NCI-H82 treated with DMSO at 0.1 percent for 48 hours (cell line): Measurements from ENCODE around the gene C3AR1.
A peak's percentile ranks its signal among the peaks of the same experiment; 100 is the strongest.
"Not testable (repeated sequence)": the region's sequence is repeated elsewhere in the genome, so short reads cannot be mapped to it uniquely, and the experiment has no call there.

Experiments
- DNase-seq: peaks from one replicate; lab custom pipeline; 2025; ENCODE audit not compliant: unreplicated experiment; lab: John Stamatoyannopoulos, UW

C3AR1 gene

GRCh38 chr12:8031017-8031416, 35.1 kb downstream of the C3AR1 start:
- not testable (repeated sequence) for DNase-seq

DNA sequence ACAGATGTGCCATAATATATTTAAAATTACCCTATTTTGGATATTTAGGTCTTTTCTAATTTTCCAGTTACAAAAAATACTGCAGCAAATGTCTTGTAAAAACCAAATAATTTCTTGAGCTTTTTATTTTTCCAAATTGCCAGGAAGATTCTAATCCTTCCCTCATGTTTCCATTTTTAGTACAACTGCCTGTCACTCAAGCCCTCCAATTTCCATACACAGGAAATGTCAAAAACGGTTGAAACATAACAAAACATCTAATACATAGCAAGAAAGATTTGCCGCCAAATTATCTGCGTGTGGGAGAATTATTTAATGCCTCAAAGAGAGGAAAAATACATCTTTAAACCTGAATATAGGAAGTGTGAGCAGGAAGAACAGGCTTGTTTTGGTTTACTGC, 36.0 kb downstream of the C3AR1 start:
- no peak for DNase-seq

DNA sequence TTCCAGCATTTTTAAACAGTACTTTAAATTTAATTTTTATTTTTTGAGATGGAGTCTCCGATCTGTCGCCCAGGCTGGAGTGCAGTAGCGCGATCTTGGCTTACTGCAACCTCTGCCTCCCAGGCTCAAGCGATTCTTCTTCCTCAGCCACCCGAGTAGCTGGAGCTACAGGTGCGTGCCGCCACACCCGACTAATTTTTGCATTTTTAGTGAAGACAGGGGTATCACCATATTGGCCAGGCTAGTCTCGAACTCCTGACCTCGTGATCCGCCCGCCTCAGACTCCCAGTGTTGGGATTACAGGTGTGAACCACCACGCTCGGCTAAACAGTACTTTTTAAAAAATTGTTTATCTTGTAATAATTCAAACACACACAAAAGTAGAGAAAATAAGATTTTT, 37.9 kb downstream of the C3AR1 start:
- no peak for DNase-seq

GRCh38 chr12:8027856-8028255, 38.3 kb downstream of the C3AR1 start:
- DNase-seq: no peak

DNA sequence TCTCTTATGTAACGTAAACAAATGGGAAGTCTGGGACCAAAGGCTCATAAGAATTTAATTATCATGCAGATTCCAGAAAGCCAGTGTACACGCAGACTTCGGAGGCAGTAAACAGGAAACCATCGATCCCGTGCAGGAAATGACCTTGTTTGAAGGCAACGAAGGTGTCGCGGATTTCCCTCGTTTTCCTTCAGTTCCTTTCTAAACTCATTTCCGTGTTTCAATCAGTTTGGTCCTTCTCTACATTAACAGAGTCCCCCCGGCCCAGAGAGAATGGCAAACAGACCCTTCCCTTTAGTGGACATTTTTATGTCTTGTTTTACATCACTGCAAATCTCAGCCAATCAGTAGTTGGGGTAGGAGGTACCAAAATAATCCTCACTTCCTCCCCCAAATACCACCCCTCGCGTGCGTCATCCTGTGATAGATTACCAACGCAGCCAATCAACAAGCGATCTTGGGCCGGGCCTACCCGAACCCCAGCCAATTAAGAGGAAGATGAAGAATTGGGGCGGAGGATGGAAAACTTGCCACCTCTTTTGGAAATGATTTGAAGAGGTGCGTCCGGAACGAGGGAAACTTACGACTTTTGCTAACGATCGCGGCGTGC, 39.8 kb downstream of the C3AR1 start:
- DNase-seq: peak; percentile 96

DNA sequence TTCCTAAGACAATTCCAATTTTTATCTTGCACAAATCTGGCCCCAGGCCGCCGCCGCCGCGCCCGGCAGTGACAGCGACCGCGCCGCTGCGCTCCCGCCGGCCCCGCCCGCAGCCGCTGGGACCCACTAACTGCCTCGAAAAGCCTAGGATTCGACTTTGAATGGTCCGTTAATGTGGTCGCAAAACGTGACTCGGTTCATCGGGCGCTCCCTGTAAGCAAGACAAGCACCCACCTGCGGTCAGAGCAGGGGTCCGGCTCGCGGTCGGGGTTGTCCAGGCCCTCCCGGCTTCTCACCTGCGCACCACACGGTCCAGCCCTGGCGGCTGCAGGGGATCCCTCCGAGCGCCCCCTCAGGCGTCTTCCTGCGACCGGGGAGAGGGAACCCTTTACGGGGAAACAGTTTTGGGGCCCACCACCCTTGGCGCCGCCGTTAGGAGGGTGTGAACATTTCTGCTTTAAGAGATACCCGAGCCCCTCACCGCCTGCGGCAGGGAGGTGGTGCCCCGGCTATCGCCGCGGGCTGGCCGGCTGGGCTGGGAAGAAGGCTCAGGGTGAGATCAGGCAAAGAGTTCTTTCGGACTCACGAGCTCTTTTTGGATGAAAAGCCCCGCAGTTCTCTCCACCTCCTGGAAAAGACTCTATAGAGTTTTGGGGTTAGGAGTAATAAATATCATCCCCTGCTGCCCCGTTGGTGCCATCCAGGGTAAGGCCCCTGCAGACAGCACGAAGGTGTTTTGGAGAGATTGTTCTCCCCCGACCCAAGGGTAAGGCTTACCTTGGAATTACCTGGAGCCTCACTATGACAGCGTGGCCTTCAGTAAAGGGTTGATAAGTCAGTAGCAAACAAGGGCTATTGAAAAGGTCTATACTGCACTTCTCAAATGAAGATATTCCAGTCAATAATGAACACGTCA, 47.2 kb downstream of the C3AR1 start:
- DNase-seq: peak; percentile 30

DNA sequence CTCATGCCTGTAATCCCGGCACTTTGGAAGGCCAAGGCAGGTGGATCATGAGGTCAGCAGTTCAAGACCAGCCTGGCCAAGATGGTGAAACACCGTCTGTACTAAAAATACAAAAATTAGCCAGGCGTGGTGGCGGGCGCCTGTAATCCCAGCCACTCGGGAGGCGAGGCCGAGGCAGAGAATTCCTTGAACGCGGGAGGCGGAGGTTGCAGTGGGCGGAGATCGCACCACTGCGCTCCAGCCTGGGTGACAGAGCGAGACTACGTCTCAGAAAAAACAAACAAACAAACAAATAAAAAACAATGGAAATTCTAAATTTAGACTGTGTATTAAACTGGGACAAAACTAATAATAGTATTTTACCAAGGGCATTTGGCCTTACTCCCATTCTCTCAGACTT, 47.9 kb downstream of the C3AR1 start:
- not testable (repeated sequence) for DNase-seq

- DNase-seq: no peak
These were observed 51.3 kb downstream of the C3AR1 start for GRCh38 chr12:8014836-8015235.

DNA sequence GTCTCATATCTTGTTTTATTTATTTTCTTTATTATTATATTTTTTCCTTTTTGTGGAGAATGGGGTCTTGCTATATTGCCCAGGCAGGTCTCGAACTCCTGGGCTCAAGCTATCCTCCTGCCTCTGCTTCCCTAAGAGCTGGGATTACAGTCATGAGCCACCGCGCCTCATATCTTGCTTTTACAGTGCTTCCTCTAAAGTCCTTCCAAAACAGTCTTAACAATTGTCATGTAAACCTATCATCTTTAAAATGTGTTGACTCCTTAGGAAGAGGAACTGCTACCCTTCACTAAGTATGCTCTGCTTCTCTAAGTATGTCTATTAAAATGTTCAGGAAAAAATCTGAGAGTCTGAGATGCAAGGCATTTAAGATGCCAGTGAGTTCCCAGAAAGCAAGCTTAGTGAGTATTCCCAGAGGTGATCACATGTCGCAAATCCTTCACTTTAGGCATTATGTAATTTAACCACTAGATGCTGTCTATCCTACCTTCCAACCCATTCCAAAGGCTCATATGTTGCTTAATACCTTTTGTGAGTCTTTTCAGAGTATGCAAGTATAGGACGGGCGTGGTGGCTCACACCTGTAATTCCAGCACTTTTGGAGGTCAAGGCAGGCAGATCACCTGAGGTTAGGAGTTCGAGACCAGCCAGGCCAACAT, 53.4 kb downstream of the C3AR1 start:
- DNase-seq: peak; percentile 3

GRCh38 chr12:8011331-8011730, 54.8 kb downstream of the C3AR1 start:
- no peak for DNase-seq
